Stomach (tissue), 4 donors: ENCODE data around the gene ZFHX3.

Experiments
- EP300 ChIP-seq: sonication (generic); formaldehyde crosslinking; IDR thresholded peaks from one replicate; pipeline ENCODE4 v1.6.1; 2017; ENCODE audit warnings: antibody characterized with exemption
- POLR2A ChIP-seq, 4 donors: fragments of 450-650 bp; IDR thresholded peaks; one replicate each; pipeline ENCODE4 v1.6.1; 2016; ENCODE audit warnings: antibody characterized with exemption in 4 of 4, control low read depth in 2 of 4, mild to moderate bottlenecking in 1 of 4, moderate library complexity in 1 of 4
- POLR2AphosphoS5 ChIP-seq, 3 donors: sonication (generic); formaldehyde crosslinking; IDR thresholded peaks; one replicate each; pipeline ENCODE4 v1.6.1; 2016; ENCODE audit warnings: antibody characterized with exemption in 3 of 3
- TF ChIP-seq, protein P1 (sequence below), 7 experiments: fragments of 450-650 bp in 4 of 7; fragments of 200-600 bp in 3 of 7; sonication (generic) in 3 of 7; IDR thresholded peaks; one replicate each; pipeline ENCODE4 v1.5.1; 2016 to 2019; ENCODE audit warnings: antibody characterized with exemption in 7 of 7, control low read depth in 2 of 7, mild to moderate bottlenecking in 1 of 7

- TF ChIP-seq, protein P1, sequence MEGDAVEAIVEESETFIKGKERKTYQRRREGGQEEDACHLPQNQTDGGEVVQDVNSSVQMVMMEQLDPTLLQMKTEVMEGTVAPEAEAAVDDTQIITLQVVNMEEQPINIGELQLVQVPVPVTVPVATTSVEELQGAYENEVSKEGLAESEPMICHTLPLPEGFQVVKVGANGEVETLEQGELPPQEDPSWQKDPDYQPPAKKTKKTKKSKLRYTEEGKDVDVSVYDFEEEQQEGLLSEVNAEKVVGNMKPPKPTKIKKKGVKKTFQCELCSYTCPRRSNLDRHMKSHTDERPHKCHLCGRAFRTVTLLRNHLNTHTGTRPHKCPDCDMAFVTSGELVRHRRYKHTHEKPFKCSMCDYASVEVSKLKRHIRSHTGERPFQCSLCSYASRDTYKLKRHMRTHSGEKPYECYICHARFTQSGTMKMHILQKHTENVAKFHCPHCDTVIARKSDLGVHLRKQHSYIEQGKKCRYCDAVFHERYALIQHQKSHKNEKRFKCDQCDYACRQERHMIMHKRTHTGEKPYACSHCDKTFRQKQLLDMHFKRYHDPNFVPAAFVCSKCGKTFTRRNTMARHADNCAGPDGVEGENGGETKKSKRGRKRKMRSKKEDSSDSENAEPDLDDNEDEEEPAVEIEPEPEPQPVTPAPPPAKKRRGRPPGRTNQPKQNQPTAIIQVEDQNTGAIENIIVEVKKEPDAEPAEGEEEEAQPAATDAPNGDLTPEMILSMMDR (IDR thresholded peaks at IDR 0.05) = no peak
- TF ChIP-seq POLR2A (IDR thresholded peaks at IDR 0.05) (no peak), POLR2AphosphoS5 (IDR thresholded peaks at IDR 0.05) (peak in 1 of 3 donors; percentile 6), EP300 (no peak)
Observed at GRCh38 chr16:72850853-72851252, 197.1 kb downstream of the ZFHX3 start.
